GM12864 (cell line): ENCODE measurements around the gene CYP2J2.

Experiments
- DNase-seq: peaks from one replicate; pipeline ENCODE4 v3.0.0-alpha.2; 2011; ENCODE audit warnings: low read depth
- H3K4me3 ChIP-seq: 2 replicates; pipeline ENCODE4 v1.5.1; 2011; ENCODE audit warnings: mild to moderate bottlenecking, low read depth, low read length, control low read depth
- TF ChIP-seq, protein P1 (sequence below): IDR thresholded peaks from 2 replicates; pipeline ENCODE4 v1.5.1; 2011; ENCODE audit warnings: low read depth, mild to moderate bottlenecking, moderate library complexity, low read length, control low read depth, inconsistent platforms; ENCODE audit errors: missing control alignments

The CYP2J2 gene

DNA sequence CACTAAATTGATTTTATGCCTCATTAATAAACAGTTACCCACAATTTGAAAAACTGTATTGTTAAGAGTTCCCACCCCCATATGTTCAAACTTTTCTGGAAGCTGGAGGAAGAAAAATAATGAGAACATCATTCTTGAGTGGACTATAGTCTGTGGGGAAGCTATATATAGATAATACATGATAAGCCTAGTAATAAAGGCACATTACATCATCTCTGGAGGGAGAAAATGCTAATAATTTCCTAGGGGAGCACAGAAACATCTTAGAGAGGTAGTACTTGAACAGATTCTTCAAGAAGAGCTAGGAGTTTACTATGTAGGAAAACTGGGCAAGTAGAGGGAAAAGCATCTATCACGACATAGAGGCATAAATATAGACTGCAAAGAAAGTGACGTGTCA, 19.6 kb downstream of the CYP2J2 start:
- TF ChIP-seq, protein P1, sequence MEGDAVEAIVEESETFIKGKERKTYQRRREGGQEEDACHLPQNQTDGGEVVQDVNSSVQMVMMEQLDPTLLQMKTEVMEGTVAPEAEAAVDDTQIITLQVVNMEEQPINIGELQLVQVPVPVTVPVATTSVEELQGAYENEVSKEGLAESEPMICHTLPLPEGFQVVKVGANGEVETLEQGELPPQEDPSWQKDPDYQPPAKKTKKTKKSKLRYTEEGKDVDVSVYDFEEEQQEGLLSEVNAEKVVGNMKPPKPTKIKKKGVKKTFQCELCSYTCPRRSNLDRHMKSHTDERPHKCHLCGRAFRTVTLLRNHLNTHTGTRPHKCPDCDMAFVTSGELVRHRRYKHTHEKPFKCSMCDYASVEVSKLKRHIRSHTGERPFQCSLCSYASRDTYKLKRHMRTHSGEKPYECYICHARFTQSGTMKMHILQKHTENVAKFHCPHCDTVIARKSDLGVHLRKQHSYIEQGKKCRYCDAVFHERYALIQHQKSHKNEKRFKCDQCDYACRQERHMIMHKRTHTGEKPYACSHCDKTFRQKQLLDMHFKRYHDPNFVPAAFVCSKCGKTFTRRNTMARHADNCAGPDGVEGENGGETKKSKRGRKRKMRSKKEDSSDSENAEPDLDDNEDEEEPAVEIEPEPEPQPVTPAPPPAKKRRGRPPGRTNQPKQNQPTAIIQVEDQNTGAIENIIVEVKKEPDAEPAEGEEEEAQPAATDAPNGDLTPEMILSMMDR = no peak
- no peak for DNase-seq
- H3K4me3 ChIP-seq = no peak overlapping the region

DNA sequence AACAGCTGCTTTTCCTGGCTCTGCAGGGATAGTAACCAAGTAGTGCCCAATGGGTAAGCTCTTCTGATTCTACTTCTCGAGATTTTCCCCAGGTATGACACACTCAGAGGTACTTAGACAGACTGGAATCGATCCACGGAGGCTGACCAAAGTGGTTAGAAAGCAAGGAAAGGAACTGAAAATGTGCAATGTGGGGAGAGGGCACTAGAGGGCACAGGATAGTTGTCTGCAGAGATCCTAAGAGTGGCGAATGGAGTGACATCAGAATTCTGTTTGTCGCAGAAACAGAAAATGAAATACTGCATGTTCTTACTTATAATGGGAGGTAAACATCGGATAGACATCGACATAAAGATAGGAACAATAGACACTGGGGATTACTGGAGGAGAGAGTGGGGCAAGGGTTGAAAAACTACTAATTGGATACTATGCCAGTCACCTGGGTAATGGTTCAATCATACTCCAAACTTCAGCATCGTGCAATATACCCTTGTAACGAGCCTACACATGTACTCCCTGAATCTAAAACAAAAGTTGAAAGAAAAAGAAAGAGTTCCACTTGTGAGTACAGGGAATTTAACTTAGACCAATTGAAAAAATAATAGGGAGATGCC, 23.3 kb downstream of the CYP2J2 start:
- no peak for DNase-seq
- TF ChIP-seq, protein P1 = peak; percentile 65
- no peak overlapping the region for H3K4me3 ChIP-seq

DNA sequence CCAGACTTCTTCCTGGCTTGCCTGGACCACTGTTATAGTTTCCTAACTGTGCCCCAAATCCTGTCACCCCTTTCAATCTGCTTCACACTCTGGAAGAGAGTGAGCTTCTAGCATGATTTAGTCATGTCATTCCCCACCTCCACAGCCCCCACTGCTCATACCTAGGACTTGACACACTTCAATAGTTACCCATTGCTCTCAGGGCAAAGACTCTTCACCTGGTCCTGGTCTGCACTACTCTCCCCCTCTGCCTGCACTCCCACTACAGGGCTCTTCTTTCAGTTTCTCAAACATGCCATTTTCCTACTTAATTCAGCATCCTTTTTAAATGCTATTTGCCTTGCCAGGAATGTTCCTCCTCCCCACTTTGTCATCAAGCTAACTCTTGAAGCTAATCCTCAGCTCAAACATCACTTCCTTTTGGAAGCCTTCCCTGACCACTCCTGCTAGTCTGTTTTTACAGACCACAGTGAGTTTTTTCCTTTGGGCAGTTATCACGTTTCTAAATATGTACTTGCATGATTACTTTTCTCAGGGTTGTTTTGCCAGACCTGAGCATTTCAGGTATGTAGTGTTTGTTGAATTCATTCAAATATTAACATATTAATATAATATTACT, 24.7 kb downstream of the CYP2J2 start:
- DNase-seq = no peak
- TF ChIP-seq, protein P1 = no peak
- no peak overlapping the region for H3K4me3 ChIP-seq

DNA sequence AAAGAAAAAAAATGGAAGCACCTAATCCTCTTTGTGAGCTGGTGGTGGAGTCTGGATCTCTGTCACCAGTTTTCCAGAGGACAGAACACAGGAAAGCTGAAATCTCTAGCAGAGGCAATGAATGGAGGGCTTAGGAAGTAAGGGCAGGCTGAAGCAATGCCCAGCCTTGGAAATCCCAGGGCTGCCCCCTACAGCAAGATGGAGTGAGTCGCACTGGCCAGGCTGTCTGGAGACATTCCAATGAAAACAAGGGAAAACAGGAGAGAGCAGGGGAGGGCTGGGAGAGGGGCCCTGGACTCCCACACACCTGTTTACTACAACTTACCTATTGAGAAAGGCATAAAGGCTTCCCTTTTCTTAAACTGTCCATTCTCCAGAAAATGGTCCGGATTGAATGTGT, 25.9 kb downstream of the CYP2J2 start:
- H3K4me3 ChIP-seq = no peak overlapping the region
- TF ChIP-seq, protein P1 = no peak
- no peak for DNase-seq

DNA sequence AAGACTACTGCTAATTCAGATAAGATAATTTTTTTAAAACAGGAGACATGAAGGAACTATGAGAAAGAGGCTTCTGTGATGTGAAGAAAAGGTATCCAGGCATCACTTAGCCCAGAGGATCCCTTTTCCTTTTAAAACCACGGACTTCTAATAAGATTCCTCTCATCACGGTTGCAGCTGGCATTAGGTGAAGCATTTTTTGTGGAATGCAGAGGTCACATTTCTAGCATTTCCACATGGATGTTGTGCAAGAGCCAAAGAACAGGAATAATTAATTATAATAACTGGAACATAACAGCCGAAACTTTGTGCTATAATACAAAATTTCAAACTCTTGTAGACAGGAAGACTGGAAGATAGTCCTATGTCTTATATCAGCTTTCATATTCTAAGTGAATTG, 27.6 kb downstream of the CYP2J2 start:
- TF ChIP-seq, protein P1 = no peak
- H3K4me3 ChIP-seq = no peak overlapping the region
- DNase-seq = no peak

DNA sequence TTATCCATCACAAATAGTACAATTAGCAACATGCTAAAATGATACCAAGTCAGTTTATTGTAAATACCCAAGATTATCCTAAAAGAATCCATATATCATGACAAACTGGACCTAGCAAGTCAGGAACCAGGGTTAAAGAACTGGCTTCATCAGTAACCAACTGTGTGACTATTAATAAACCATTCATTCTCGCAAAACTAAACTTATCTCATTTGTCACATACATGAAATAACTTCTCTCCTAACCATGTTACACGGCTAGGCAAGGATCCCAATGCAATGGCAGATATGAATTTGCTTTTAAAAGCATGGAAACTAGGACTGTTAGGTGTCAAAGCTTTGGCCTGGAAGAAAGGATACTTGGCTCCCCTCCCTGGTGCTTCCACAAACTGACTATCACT, 29.4 kb downstream of the CYP2J2 start:
- no peak overlapping the region for H3K4me3 ChIP-seq
- TF ChIP-seq, protein P1 = no peak
- no peak for DNase-seq
